ENCODE results near the gene EVL.
"Not testable (repeated sequence)": the region's sequence is repeated elsewhere in the genome, so short reads cannot be mapped to it uniquely, and the experiment has no call there.

The EVL gene

DNA sequence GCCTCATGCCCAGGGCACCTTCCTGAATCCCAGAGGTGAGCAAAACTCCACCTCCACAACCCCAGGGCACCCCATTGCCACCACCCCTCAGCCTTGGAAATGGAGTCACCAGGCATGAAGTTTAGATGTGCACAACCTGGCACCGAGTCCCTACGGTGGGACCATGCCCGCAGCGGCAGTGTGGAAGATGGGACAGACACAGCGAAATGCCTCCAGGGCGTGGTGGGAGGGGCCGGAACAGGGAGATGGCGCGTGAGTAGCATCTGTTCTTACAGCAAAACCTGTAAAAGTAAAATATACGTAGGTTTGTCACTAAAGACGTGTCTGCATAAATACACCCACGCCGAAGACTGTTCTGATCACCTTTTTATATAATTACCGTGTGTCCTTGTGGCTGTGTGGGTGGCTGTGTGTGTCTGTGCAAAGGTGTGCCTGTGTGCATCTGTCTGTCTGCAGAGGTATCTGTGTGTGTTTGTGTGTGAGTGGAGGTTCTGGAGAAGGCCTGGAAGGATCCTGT, 111.6 kb downstream of the EVL start:
- Histone ChIP-seq H3K27ac (ENCODE audit: low read depth, low read length, severe bottlenecking) (no peak overlapping the region), H3K9me3 (ENCODE audit: control insufficient read depth, low read length) (no peaks in the 10 kb centered on the region), H3K4me3 (ENCODE audit: extremely low read depth, insufficient read depth, low read length, poor library complexity, severe bottlenecking) (no peak overlapping the region), H3K36me3 (ENCODE audit: control insufficient read depth, insufficient read depth, low read length) (no peaks in the 10 kb centered on the region), H3K4me1 (ENCODE audit: control insufficient read depth, insufficient read depth, low read length, poor library complexity, severe bottlenecking) (no peaks in the 10 kb centered on the region)
- 93 to 97% methylated on average over 14 of the region's 14 CpGs for WGBS, 2 experiments (ENCODE audit: insufficient coverage in 2 of 2)

DNA sequence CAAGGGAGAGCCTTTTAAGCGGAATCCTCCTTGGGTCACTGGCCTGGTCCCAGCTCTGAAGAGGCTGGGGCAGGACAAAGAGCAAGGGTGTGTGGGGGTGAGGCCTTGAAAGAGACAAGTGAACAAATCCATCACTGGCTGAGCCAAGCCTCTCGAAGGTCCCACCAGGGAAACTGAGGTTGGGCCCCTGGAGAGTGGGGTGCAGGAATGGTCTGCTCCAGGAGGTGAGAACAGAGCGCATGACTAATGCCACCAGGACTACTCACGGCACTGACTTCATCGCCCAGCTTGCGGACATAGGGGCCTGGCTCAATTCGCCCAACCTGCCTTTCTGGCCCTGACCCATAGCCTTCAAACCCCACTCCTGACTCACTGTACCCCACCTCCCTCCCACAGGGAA, 113.5 kb downstream of the EVL start:
- H3K9me3 ChIP-seq (ENCODE audit: control insufficient read depth, low read length): no peaks in the 10 kb centered on the region
- no peak overlapping the region for H3K27ac ChIP-seq (ENCODE audit: low read depth, low read length, severe bottlenecking)
- no peaks in the 10 kb centered on the region for H3K36me3 ChIP-seq (ENCODE audit: control insufficient read depth, insufficient read depth, low read length)
- no peak overlapping the region for H3K4me3 ChIP-seq (ENCODE audit: extremely low read depth, insufficient read depth, low read length, poor library complexity, severe bottlenecking)
- 92 to 100% methylated on average over 3 to 7 of the region's 7 CpGs for WGBS, 2 experiments (ENCODE audit: insufficient coverage in 2 of 2)
- H3K4me1 ChIP-seq (ENCODE audit: control insufficient read depth, insufficient read depth, low read length, poor library complexity, severe bottlenecking): no peaks in the 10 kb centered on the region

DNA sequence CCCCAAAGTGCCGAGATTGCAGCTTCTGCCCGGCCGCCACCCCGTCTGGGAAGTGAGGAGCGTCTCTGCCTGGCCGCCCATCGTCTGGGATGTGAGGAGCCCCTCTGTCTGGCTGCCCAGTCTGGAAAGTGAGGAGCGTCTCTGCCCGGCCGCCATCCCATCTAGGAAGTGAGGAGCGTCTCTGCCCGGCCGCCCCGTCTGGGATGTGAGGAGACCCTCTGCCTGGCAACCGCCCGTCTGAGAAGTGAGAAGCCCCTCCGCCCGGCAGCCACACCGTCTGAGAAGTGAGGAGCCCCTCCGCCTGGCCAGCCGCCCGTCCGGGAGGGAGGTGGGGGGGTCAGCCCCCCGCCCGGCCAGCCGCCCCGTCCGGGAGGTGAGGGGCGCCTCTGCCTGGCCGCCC, 115.4 kb downstream of the EVL start:
- not testable (repeated sequence) for H3K27ac ChIP-seq (ENCODE audit: low read depth, low read length, severe bottlenecking); H3K4me3 ChIP-seq (ENCODE audit: extremely low read depth, insufficient read depth, low read length, poor library complexity, severe bottlenecking); H3K4me1 ChIP-seq (ENCODE audit: control insufficient read depth, insufficient read depth, low read length, poor library complexity, severe bottlenecking); H3K9me3 ChIP-seq (ENCODE audit: control insufficient read depth, low read length); H3K36me3 ChIP-seq (ENCODE audit: control insufficient read depth, insufficient read depth, low read length)
- 97 to 98% methylated on average over 6 to 11 of the region's 30 CpGs for WGBS, 2 experiments (ENCODE audit: insufficient coverage in 2 of 2)

DNA sequence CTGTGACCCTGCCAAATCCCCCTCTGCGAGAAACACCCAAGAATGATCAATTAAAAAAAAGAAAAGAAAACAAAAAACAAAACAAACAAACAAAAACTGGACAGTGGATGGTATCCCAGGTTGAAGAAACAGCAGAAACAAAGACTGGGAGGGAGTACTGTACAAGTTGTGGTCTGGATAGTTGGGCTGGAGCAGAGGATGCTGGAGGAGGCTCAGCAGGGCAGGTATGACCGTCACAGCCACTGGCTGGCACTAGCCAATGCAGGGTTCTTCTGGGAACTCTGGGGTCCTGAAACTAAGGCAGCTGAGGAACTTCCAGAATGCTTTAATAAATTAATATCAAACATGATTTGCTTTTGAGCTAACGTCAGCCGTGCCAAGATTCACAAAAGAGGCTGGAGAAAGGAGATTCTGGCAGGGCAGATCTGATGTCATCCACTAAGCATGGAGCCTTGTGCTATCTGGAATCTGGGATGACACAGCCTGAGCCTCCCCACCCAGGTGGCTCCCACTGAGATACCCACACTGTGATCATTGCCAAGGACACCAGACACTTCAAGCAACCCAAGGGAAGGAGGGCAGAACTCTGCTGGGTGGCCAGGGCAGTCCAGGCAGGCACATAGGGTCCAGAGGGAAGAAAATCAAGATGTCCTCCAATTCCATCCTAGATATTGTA, 116.8 kb downstream of the EVL start:
- not testable (repeated sequence) for H3K27ac ChIP-seq (ENCODE audit: low read depth, low read length, severe bottlenecking); H3K4me3 ChIP-seq (ENCODE audit: extremely low read depth, insufficient read depth, low read length, poor library complexity, severe bottlenecking); H3K36me3 ChIP-seq (ENCODE audit: control insufficient read depth, insufficient read depth, low read length); H3K9me3 ChIP-seq (ENCODE audit: control insufficient read depth, low read length); H3K4me1 ChIP-seq (ENCODE audit: control insufficient read depth, insufficient read depth, low read length, poor library complexity, severe bottlenecking)
- 92% methylated on average over 2 of the region's 4 CpGs; no CpG with 5 or more reads in 1 of the 2 experiments for WGBS, 2 experiments (ENCODE audit: insufficient coverage in 2 of 2)

DNA sequence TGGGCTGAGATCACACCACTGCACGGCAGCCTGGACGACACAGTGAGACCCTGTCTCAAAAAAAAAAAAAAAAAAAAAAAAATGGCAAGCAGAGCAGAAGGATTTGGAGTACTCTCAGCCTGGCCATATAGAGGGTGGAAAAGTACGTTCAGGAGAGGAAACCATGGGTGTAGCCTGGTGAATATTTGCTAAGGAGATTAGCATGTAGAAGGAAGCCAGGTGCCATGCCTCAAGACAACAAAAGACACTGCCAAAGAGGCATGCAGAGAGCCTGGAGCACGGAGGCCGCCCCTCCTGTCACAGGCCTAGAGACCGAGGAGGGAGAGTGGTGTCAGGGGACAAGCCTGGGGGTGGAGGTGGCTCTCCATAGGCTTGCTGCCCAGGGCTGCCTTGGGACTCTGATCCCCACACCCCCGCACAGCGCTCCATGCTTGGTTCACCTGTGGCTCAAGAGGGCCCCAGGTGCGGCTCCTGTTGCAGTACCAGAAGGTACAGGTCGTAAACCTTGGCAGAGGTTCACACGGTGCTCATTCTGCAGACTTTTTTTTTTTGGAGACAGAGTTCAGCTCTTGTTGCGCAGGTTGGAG, 122.1 kb downstream of the EVL start:
- H3K9me3 ChIP-seq (ENCODE audit: control insufficient read depth, low read length): no peaks in the 10 kb centered on the region
- no peak overlapping the region for H3K4me3 ChIP-seq (ENCODE audit: extremely low read depth, insufficient read depth, low read length, poor library complexity, severe bottlenecking)
- no peak overlapping the region for H3K27ac ChIP-seq (ENCODE audit: low read depth, low read length, severe bottlenecking)
- H3K36me3 ChIP-seq (ENCODE audit: control insufficient read depth, insufficient read depth, low read length): no peaks in the 10 kb centered on the region
- no peaks in the 10 kb centered on the region for H3K4me1 ChIP-seq (ENCODE audit: control insufficient read depth, insufficient read depth, low read length, poor library complexity, severe bottlenecking)
- 83 to 86% methylated on average over 11 to 12 of the region's 12 CpGs for WGBS, 2 experiments (ENCODE audit: insufficient coverage in 2 of 2)

DNA sequence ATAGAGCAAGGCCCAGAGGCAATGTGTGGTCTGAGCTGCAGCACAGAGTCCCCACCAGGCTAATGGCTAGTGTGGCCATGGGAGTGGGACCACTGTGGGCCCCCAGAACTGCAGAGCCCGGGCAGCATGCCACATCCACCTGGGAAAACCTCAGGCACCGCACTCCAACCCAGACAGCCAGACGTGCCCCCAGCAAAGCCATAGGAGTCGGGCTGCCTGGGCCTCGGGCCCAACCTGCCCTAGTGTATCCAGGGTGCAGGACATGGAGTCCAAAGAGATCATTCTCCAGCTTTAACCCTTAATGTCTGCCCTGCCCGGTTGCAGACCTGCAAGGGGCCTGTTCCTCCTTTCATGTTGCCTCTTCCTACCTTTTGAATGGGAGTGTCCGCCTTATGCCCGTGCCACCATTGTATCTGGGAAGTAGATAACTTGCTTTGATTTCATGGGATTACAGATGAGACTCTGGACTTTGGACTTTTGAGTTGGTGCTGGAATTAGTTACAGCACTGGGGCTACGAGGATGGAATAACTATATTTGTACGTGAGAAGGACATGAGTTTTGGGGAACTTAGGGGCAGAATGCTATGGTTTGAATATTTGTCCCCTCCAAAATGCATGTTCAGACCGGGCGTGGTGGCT, 123.3 kb downstream of the EVL start:
- 94 to 96% methylated on average over 11 to 12 of the region's 12 CpGs for WGBS, 2 experiments (ENCODE audit: insufficient coverage in 2 of 2)
- Histone ChIP-seq H3K36me3 (ENCODE audit: control insufficient read depth, insufficient read depth, low read length) (no peaks in the 10 kb centered on the region), H3K4me3 (ENCODE audit: extremely low read depth, insufficient read depth, low read length, poor library complexity, severe bottlenecking) (no peak overlapping the region), H3K9me3 (ENCODE audit: control insufficient read depth, low read length) (no peaks in the 10 kb centered on the region), H3K27ac (ENCODE audit: low read depth, low read length, severe bottlenecking) (no peak overlapping the region), H3K4me1 (ENCODE audit: control insufficient read depth, insufficient read depth, low read length, poor library complexity, severe bottlenecking) (no peaks in the 10 kb centered on the region)

DNA sequence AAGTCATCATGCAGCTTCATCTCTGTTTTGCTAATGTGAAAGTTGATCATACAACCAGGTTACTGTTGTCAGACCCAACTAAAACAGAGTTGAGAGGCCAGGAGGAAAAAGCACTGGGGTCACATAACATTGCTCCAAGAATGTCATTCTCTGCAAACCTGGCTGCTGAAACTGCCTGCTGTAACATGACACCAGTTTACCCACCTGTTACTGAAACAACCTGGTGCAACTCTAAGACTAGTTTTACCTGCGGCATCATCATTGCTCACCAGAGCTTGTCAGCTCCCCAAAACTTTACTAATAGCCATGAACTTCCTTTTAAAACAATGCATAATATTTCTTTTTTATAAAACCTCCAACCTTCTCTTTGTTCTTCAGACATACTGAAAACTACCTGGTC, 124.9 kb downstream of the EVL start:
- Histone ChIP-seq H3K36me3 (ENCODE audit: control insufficient read depth, insufficient read depth, low read length) (no peaks in the 10 kb centered on the region), H3K4me3 (ENCODE audit: extremely low read depth, insufficient read depth, low read length, poor library complexity, severe bottlenecking) (no peak overlapping the region), H3K9me3 (ENCODE audit: control insufficient read depth, low read length) (no peaks in the 10 kb centered on the region), H3K27ac (ENCODE audit: low read depth, low read length, severe bottlenecking) (no peak overlapping the region), H3K4me1 (ENCODE audit: control insufficient read depth, insufficient read depth, low read length, poor library complexity, severe bottlenecking) (no peaks in the 10 kb centered on the region)
- WGBS, 2 experiments (ENCODE audit: insufficient coverage in 2 of 2): 90 to 91% methylated on average over 1 of the region's 1 CpG

DNA sequence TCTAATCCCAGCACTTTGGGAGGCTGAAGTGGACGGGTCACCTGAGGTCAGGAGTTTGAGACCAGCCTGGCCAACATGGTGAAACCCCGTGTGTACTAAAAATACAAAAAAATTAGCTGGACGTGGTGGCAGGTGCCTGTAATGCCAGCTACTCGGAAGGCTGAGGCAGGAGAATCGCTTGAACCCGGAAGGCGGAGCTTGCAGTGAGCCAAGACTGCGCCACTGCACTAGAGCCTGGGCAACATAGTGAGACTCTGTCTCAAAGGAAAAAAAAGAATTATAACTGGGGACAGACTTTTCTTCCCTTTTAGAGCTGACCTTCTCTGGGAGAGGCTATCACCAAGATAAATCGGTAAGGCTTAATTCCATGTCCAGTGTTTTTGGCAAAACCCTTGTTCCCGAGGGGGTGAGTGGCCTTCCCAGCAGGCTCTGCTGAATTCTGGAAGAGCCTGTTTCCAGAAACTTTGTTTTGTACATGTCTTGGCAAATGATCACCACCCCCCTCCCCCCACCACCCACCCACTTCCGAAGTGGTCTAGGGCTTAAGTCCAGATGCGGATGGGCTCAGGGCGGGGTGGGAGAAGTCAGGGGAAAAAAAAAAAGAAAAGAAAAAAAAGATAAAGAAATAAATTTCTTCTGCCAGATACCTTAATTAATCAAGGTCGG, 126.5 kb downstream of the EVL start:
- Histone ChIP-seq H3K27ac (ENCODE audit: low read depth, low read length, severe bottlenecking) (no peak overlapping the region), H3K4me1 (ENCODE audit: control insufficient read depth, insufficient read depth, low read length, poor library complexity, severe bottlenecking) (no peaks in the 10 kb centered on the region), H3K4me3 (ENCODE audit: extremely low read depth, insufficient read depth, low read length, poor library complexity, severe bottlenecking) (no peak overlapping the region), H3K36me3 (ENCODE audit: control insufficient read depth, insufficient read depth, low read length) (no peaks in the 10 kb centered on the region), H3K9me3 (ENCODE audit: control insufficient read depth, low read length) (no peaks in the 10 kb centered on the region)
- 95% methylated on average over 10 to 11 of the region's 14 CpGs for WGBS, 2 experiments (ENCODE audit: insufficient coverage in 2 of 2)

DNA sequence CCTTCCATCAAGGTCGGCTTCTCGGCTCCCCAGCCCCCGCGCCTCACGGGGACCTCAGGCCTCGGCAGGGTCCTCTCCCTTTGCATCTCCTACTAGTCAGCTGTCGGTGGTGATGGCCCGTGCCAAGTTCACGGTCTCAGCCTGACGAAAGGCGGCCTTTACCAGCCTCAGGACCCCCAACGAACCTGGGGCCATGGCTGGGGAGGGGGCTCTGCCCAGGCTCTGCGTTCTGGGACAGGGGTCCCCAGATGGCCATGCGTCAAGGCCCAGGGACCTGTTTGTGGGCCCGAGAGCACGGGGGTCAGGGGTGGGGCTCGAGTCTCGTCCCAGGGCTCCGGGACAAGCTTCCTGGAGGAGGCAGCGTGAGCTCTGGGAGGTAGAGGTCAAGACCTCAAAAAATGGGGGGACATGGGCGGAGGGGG, 127.0 kb downstream of the EVL start:
- Histone ChIP-seq H3K4me1 (ENCODE audit: control insufficient read depth, insufficient read depth, low read length, poor library complexity, severe bottlenecking) (no peaks in the 10 kb centered on the region), H3K9me3 (ENCODE audit: control insufficient read depth, low read length) (no peaks in the 10 kb centered on the region), H3K27ac (ENCODE audit: low read depth, low read length, severe bottlenecking) (peak overlapping the region; percentile 53), H3K36me3 (ENCODE audit: control insufficient read depth, insufficient read depth, low read length) (no peaks in the 10 kb centered on the region), H3K4me3 (ENCODE audit: extremely low read depth, insufficient read depth, low read length, poor library complexity, severe bottlenecking) (no peak overlapping the region)
- WGBS, 2 experiments (ENCODE audit: insufficient coverage in 2 of 2): 93% methylated on average over 20 to 21 of the region's 21 CpGs

DNA sequence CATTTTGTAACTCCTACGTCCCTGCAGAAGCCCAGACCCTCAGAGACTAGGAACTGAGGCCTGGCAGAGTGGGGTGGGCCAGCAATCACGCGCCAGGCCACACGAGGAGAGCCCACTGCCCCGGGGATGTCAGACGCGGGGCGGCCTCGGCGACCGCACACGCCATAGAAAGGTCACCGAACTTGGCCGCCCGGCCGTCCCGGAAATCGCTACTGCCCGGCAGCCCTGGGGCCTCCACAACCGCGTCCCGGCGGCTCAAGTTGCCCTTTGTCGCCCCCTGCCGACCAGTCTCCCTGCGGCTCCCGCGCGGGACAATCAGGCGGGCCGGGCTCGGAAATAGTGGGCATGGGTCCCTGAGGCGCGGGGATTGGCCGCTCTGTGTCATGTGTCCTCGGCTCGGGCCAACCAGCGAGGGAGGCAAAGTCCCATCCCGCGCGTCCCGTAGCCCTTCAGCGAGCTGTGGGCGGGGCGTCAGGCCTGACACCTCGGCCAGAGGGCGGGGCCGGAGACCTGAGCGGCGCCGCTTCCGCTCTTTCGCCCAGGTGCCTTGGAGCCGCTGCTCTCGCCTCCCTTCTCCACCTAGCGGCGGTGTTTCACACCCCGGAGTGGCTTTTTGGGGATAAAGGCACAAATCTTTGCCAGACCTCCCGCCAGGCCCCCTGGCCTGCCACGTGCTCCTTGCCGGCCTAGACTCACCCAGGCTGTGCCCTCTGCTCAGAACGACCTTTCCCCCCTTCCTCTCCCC, 127.6 kb downstream of the EVL start:
- no peaks in the 10 kb centered on the region for H3K9me3 ChIP-seq (ENCODE audit: control insufficient read depth, low read length)
- H3K36me3 ChIP-seq (ENCODE audit: control insufficient read depth, insufficient read depth, low read length): no peaks in the 10 kb centered on the region
- WGBS, 2 experiments (ENCODE audit: insufficient coverage in 2 of 2): 5% methylated on average over 50 to 61 of the region's 62 CpGs
- peak overlapping the region; percentile 31 for H3K4me3 ChIP-seq (ENCODE audit: extremely low read depth, insufficient read depth, low read length, poor library complexity, severe bottlenecking)
- no peaks in the 10 kb centered on the region for H3K4me1 ChIP-seq (ENCODE audit: control insufficient read depth, insufficient read depth, low read length, poor library complexity, severe bottlenecking)
- H3K27ac ChIP-seq (ENCODE audit: low read depth, low read length, severe bottlenecking): peak overlapping the region; percentile 53

Data from mesodermal cell (in vitro differentiated cells).